DLD1 (cell line): Measurements from ENCODE around the gene GPR139.

Experiments
- in situ Hi-C: cut with HindIII; loops from 2 replicates; pipeline ENCODE4 v1.10.0; 2017; ENCODE audit warnings: low sequenced_read_pairs

Gene GPR139

DNA sequence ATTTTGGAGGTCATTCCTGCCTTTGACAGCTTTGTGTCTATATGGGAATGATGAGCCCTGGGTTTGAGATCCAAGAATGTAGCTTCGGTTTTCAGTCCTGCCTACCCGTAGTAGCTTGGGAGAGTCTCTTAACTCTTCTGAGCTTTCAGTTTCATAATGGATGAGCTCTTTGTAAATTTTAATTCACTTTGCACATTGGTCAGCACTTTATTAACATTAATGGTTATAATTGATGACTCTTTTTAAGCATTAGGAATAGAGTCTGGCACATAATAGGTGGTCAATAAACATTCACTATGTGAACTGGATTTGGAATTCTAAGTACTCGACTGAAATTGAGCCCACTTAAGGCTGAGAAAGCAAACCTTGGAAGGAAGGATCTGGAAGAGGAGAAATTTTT lies 17.3 kb downstream of the GPR139 start:
- in situ Hi-C loops: no loop called here

DNA sequence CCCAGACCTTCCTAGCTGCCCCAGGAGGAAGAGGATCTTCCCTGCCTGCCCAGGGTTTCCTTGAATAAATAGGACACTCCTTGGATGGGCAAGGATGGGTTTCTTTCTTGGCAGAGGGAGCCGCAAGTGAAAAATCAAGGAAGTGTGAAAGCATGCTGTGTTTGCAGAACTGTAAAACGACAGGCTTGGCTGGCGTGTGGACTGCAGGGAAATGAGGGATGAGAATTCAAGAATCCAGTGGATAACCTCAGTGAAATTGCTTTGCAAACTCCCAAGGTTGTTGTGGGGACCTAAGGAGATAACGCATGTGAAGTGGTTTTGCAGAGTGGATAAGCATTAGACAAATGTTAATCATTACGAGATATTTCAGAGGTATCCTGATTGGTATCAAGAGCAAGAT lies 20.4 kb downstream of the GPR139 start:
- in situ Hi-C loops: no loop called here

DNA sequence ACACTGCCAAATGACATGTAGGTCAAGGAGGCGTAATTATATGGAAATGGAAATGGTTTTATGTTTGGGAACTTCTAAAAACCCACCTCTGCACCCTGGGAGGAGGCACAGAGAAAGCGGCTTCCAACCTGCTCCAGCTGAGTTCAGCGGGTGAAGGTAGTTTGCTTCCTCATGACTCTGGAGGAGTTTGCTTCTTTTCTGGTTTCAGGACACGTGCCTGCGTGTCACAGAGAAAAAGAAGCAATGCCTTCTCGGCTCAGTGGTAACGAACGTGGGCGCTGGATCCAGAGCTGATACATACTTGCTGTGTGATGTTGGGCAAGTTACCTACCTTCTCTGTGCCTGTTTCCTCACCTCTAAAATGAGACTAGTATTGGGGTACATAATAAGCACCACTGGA lies 22.1 kb downstream of the GPR139 start:
- in situ Hi-C loops: no loop called here

DNA sequence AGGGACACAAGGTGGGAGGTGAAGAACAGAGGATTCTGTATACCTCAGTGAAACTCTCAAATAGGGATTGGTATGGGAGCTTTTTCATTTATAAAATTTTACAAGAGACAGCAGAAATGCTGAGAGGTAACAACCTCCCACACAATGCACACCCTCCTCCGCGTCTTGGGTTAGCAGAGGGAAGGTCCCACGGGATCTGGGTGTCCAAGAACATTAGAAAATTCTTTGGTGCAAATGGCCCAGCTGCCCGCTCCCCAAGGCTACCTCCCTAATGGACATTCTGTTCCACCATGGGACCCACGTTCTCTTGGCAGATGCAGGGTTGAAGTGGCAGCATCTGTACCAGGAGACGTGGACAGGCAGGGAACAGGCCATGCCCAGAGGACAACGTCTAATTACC lies 22.5 kb downstream of the GPR139 start:
- in situ Hi-C loops: no loop called here

DNA sequence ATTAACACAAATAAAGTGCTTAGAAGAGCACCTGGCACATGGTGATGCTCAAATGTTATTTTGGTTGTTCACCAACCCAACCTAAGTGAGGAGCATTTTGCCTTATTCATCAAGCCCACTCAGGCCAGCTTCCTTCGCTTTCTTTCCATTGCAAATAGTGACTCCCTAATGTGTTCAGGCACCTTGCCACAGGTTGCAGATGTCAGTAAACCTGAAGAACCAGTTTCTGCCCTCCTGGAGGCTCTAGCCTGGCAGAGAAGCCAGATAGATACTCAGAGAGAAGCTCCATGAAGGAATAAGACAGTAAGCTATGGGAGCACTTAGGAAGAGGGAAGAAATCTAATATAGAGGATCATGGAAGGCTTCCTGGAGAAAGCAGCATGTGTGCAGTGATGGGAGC lies 23.9 kb downstream of the GPR139 start:
- in situ Hi-C loops: no loop called here

DNA sequence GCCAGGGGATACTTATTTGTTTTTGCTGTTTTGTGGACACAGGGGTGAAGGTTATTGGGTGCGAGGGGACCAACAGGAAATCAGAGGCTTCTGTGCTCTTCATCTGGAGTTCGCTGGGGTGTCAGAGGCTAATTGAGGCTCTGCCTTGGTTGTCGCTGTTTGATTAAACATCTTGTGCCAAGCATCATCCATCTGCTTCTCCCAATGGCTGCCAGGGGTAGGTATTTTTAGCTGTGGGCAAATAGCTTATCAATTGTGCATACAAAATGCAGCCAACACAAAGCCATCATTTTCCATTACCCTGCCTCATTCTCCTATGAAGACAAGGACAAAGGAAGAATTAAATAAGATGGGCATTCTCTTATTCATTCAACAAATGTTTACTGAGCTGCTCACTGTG lies 27.8 kb downstream of the GPR139 start:
- in situ Hi-C loops: no loop called here

DNA sequence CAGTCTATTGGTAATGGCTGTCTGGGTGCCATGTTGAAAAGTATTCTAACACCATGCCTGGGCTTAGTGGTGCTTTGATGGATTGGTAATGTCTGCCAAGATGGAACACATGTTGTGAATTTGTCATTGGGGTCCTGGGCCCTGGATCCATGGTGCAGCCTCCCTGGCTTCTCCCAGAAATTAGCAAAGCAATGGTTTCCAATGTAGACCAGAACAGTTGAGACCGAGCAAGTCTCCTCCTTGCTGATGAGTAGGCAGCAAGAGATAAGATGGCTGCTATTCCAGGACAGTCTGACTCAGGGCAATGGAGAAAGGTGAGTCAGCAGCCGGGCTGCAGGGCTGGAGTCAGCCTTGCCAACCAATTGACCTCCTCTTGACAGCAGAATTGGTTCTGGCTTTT lies 30.8 kb downstream of the GPR139 start:
- in situ Hi-C loops: no loop called here

DNA sequence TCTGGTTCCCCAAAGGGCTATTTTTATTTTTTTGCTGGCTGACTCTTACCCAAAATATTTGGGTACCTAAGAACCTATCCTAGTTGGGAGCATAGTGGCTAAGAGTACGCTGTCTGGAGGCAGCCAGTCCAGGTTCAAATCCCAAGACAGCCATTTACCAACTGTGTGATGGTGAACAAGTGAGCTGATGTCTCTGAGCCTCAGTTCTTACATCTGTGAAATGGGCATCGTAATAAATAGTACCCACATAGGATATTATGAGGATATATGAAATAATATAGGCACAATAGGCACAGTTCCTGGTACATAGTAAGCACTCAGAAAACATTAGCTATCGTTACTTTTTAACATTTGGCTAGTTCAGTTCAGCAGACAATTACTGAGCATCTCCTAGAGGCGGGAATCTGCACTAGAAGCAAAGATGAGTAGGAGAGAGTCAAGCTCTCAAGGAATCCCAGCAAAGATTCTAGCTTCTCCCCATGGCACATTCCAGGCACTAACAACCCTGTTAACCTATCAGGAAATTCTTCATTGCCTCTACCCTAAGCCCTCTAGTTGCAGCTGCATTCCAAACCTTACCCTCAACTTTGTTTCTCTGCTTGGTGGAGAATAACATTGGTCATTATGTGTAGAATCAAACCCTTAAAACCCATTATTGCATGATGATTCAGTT lies 31.6 kb downstream of the GPR139 start:
- in situ Hi-C loops: no loop called here

DNA sequence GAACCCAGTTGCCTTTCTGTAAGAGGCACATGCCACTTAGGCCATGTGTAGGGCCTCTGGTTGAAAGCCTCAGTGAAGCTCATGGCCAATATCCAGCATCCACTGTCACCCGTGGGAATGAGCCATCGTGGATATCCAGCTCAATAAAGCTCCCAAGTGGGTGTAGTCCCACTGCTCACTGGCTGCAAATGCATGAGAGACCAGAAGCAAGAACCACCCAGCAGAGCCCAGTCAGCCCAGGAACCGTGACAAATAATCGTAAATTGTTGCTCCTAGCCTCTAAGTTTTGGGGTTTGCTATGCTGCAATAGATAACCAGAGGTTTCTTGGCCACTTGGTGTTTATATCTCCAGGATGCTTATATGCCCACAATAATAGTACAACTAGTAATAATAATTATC lies 33.7 kb downstream of the GPR139 start:
- in situ Hi-C loops: no loop called here

DNA sequence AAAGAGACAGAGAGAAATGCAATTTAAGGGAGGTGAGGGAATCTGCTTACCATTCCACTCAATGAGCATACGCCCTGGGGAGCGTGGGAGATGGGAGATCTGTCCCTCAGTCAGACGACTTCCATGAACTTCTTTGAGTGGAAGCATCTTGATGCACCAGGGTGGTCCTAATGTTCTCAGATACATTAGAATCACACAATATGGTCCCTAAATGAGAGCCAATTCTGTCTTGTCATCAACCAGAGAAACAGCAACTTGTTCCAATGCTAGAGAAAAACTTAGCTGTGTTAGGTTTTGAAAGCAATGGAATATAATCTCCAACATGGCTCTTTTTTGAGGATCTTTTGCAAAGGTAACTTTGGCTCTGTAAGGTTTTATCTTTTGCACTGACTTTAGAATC lies 44.1 kb downstream of the GPR139 start:
- in situ Hi-C loops: no loop called here

DNA sequence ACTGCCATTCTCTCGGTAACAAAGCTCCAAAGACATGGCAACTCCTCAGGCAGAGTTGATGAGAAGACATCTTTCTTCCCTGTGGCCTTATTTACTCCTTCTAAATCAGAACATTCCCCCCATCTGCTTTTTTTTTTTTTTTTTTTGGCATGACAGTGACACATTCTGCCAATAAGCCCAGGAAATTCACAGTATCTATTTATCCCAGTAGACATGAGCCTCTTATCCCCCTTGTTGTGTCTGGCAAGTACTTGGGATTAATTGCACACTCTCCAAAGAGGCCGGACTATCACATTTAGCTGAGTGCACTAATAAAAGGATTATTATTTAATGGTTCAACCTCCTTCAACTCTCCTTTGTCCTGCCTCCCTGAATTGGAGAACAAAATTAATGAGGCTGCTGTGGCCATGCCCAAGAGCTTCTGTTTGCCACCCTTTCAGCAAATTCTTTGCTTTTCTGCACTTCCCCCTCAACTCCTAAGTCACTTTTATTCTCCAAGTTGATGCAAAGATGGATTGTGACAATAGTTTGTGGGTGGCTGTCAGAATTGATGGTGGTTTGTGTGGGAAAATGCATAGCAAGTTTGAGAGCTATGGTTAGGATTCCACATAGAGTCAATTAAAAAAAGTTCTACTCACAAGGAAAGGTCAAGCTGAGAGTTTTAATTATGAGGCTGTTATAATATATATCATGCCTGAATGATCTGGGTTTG lies 47.2 kb downstream of the GPR139 start:
- in situ Hi-C loops: no loop called here

DNA sequence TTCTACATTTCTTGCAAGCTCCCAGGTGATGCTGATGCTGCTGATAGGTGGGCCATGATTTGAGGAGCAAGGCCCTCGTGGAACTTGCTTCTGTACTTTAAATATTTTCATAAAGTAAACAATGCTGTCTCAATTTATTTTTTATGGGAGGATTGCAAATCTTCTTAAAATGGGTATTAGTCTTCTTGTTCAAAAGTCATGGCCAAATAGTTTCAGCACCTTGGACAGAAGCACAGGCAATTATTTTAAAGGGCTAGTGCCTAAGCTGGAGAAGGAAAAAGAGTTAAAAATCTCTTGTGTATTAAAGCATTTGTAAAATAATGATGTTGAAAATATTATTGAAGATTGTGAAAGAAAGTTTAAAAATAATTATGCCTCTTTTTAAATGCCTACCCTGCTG lies 50.5 kb downstream of the GPR139 start:
- in situ Hi-C loops: no loop called here

DNA sequence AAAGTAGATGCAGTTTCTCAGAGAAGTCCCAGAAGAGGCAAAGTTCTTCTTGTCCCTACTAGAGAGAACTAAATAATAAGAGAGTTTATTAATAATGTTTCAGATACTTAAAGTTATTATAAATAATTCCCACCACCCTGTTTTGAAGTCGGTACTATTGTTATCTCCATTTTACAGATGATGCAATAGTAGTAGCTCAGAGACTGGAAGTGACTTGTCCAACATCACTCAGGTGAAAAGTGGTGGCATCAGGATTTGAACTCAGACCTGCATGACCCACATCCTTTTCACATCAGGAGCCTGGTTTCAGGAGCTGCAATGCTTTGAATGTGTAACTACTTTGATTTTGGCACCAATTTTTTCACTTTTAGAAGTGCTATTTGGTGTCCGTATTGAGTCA lies 52.7 kb downstream of the GPR139 start:
- in situ Hi-C loops: no loop called here

DNA sequence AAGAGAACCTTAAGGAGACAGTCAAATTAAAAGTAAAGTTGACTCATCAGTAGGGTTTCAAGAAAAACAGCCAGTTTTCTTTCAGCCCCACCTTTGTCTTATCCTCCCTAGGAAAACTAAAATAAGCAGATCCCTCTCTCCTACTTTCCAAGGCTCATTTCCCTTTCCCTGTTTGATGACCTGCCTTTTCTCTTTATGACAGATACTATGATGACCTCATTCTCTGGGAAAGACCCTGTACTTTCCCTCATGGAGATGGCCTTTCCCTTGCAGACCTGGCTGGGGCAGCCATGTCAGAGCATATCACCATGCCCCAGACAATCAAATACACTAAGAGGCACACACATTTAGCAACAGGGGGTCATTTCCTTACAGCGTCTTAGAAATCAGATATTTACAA lies 53.6 kb downstream of the GPR139 start:
- in situ Hi-C loops: no loop called here

DNA sequence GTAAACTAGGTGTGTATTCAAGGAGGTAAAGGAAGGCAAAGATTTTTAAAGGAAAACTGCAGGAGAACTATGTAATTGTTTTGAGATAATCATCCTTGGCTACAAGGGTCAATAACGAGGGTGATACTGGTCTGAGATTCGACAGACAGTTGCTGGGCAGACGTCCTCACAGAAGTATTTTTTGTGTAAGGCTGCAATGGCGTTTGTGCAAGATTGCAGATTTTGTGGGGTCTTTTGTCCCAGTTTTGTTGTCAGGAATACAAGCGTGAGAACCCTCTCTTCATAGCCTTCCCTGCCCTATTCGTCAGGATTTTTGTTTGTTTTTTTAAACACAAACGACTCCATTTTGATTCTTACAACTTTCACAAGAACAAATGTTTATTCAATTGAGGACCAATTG lies 57.5 kb downstream of the GPR139 start:
- in situ Hi-C loops: no loop called here

DNA sequence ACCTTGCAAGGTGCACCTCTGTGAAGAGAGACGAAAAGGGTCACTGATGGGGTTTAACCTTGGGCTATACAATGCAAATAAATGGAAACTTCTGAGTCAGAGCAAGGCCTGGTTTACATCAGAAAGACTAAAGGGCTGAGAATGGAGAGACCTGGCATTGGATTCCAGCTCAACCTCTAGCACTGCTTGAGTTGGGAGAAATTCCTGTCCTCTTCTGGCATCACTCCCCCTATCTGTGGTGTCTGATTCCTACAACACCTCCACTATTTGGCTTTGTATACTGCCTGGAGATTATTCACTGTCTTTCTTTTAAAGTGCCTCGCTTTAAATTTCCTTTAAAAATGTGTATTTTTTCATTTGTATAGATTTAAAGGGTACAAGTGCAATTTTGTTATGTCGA lies 68.8 kb downstream of the GPR139 start:
- in situ Hi-C loops: no loop called here

DNA sequence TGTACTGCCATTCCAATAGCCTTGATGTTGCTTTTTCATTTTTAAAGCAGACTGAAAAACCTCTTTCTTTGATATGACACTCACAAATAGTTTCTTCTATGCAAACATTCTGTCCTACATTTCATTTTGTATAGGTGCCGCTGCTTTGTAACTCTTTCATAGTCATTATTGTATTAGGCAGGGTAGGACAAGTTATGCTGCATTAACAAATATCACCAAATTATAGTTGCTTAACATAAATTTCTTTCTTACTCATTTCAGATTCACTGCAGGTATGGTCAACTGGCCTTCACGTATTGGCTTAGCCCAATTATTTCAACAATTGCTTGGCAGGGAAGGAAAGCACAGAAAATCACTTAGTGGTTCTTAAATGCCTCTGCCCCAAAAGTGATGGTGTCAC lies 70.8 kb downstream of the GPR139 start:
- in situ Hi-C loops: no loop called here

DNA sequence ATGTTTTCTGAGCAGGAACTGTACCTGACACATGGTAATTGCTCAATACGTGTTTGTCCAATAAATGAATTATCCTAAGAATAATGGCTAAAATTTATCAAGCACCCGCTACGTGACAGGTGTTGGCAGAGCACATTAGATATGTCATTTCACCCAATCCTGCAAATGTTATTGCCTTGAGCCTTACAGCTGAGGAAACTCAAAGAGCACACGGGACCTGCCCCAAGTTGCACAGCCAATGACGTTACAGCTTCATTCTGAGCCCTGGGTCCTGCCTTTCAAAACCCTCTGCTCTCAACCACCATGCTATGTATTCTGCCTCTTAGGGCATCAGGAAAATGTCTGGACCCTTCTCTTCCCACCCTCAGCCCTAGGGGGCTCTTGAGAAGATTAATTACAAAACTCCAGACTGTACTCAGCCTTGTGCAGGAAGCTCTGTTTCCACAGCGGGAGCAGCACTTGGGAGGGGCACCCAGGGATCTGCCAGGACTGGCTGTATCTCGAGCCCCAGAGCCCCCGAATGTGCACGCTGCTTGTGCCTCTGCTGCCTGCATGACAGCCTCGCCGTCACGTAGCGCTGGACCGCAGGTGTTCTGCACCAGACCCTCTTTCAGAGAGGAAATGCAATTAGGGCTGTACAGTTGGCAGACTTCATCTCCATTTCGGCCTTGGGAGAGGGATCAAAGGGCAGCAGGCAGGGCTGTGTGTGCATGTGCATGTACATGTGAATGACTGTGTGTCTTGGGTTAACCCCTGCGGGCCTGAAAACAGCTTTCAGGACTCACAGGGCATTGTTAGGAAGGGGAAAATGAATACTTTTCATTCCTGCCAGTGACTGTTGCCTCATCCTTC lies 71.6 kb downstream of the GPR139 start:
- in situ Hi-C loops: no loop called here

DNA sequence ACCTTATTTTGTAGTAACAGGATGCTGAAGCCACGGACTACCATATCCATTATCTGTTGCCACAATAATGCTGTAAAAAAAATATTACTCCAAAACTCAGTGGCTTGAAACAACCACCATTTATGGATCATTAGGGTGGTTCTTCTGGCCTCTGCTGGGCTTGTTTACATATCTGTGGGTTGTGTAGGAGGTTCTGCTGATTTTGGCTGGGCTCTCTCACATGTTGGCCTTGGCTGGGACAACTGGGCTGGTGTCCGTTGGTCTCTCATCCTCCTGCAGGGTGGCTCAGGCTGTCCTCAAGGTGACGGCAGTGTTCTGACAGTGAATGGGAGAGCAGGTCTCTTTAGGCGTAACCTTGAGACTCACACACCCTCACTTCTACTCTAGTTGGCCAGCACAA lies 76.0 kb downstream of the GPR139 start:
- in situ Hi-C loops: no loop called here

DNA sequence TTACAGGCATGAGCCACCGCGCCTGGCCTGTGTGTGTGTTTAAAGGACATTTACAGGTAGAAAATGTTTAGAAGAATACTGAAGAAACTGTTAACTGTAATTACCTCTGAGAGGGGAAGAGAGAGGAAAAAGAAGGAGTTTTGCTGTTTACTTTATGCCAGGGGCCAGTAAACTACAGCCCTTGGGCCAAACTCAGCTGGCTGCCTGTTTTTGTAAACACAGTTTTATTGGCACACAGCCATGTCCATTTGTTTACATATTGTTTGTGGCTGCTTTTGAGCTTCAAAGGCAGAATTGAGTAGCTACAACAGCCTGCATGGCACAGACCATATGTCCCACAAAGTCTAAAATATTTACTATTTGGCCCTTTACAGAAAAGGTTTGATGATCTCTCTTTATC lies 76.4 kb downstream of the GPR139 start:
- in situ Hi-C loops: no loop called here

DNA sequence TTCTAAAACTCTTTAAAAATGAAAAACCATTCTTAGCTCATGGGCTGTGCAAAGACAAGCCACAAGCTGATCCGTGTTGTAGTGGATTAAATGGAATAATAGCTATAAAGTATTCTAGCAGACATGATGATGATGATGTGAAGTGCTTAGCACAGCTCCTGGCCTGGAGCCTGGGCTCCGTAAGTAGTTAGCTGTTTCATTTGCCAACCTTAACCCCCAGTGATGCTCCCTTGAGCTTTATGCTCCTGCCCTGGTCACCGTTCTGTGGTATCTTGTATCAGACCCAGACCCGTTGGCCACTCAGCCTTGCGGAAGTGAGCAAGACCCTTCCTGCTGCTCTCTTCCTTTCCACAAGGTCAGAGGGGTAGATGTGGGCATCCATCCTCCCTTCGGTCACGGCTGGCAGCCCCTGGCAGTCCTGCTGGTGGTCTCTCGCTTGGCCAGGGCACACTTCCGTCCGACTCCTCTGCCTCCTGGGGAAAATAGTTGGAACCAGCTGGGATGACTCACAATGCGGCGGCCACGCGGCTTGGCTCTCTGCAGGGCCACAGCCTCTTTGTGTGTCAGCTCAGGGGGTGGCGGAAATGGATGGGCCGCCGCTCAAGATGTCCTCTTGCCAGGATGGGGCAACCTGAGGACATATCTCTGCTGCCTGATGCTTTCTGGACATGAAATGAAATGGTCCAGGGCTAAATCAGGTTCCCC lies 79.1 kb downstream of the GPR139 start:
- in situ Hi-C loops: no loop called here
